GM15510 (cell line): Measurements from ENCODE around the gene ARHGAP33.

ENCODE experiments used
- POLR2A ChIP-seq: IDR thresholded peaks from 3 replicates; pipeline ENCODE4 v1.6.1; 2011; ENCODE audit warnings: borderline replicate concordance; ENCODE audit not compliant: insufficient read length; ENCODE audit errors: extremely low read depth

The ARHGAP33 gene

DNA sequence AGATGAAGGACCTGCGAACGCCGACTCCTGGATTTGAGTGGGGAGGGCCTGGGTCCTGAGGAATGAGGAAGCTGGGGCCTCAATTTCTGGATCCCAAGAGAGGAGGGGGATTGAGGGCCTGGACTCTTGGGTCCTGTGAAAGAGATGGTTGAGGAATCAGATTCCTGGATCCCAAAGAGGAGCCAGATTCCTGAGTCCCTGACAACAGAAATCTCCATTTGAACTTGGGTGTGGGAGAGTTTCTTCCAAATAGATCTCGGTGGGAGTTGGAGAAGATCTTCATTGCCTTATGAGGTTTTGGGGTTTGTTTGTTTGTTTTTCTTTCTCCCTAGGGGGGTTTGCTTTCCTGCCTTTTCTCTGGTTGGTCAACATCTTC, 29.3 kb upstream of the ARHGAP33 start:
- TF ChIP-seq POLR2A = no peak

DNA sequence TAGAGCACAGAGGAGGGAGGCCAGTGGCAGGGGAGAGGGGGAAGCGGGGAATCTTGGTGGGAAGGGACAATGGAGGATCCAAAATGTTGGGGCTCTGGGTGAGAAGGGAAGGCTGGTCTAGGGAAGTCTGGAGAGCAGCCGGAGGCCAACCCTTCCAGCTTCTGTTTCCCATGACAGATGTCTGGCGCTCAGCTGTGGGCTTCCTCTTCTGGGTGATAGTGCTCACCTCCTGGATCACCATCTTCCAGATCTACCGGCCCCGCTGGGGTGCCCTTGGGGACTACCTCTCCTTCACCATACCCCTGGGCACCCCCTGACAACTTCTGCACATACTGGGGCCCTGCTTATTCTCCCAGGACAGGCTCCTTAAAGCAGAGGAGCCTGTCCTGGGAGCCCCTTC, 28.8 kb upstream of the ARHGAP33 start:
- TF ChIP-seq POLR2A = no peak

DNA sequence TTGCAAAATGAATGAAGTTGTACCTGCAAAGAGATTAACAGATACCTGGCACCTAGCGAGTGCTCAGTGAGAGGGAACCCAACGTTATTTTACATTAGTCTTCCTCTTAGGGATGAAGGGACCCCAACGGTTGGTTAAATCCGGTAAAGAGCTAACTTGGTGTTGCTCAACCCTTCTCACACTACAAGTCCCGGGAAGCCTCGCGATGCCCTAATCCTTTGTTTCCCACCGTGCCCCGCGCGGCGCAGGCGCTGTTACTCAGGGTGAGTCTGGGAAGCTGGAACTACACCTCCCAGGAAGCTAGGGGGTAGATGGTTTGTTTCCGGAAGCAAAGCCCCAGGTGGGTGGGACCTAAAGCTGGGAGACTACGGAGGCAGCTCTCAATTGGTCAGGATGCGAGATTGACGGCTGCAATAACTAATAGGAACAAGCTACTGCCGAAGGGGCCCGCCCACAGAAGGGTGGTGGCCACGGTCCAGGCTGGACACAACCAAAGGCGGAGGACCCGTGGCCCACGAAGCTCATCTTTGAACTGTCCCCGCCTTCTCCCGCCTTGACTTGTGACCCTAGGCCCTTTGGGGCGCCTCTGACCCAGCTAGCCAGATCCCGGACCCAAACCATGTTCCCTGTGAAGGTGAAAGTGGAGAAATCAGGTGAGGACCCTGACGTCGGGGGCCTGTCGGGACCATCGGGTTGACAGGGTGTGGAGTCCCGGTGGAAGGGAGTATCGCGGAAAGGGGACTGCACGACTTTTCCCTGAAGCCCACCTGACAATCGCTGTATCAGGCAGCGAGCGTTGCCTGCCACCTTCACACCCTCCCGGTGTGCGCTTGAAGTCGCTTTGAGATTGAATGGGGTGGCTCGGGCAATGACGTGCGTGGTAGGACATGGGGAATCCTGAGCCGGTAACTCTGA, 27.0 kb upstream of the ARHGAP33 start, which contains the start of gene LIN37:
Gene LIN37 (plus strand): TSS at position 471 of the 915 bp plus-strand sequence. CDS start 149 bp downstream, at position 620.
- peak; percentile 66 for TF ChIP-seq POLR2A

DNA sequence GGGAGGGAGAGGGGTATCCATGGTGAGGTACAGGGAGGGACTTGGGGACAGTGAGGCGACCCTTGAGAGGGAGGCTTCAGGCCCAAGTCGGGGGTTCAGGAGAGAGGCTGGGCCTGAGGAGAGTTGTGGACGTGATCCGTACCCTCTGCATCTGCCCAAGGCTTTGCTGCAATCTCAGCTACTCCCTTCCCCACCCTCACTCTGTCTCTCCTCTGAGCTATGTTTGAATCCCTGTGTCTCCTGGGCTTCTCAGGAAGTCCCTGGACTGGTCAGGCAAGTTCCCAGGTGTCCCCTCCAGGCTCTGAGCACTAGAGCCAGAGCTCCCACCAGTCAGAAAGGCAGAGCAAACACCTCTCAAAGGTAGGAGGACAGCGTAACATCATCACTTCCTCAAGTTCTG, 25.2 kb upstream of the ARHGAP33 start:
- TF ChIP-seq POLR2A = no peak

DNA sequence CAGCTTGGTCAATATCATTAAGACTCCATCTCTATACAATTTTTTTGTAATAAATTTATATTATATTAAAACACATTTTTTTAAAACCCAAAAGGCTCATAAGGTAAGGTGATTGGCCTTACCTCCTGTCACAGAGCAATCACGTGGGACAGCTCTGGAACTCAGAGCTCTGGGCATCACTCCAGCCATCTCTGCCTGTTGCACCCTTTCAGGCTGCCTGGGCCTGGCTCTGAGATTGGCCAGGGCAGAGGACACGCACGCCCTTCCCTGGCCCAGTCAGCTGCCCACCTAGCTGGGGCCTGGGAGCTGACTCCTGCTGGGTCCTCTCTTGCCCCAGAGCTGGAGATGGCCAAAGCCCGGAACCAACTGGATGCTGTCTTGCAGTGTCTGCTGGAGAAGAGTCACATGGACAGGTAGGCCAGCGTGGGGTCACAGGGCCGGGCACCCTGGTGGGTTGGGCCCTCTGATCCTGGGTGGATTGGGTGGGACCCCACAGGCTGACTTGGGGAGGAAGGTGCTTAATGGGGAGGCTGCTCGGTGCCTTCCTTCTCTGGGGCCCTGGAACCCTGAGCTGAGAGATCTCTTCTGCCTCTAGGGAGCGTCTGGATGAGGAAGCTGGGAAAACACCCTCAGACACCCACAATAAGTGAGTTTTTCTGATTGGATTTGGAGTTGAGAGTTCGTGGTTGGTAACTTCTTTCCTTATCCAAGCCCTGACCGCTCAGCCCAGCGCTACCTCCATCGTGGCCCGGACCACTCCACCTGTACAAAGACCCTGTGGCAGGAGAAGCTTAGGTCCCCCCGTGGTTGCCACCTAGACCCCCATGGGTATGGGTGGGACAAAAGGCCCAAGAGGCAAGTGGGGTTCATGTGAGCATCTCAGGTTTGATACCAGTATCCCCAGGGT, 23.3 kb upstream of the ARHGAP33 start:
- no peak for TF ChIP-seq POLR2A

DNA sequence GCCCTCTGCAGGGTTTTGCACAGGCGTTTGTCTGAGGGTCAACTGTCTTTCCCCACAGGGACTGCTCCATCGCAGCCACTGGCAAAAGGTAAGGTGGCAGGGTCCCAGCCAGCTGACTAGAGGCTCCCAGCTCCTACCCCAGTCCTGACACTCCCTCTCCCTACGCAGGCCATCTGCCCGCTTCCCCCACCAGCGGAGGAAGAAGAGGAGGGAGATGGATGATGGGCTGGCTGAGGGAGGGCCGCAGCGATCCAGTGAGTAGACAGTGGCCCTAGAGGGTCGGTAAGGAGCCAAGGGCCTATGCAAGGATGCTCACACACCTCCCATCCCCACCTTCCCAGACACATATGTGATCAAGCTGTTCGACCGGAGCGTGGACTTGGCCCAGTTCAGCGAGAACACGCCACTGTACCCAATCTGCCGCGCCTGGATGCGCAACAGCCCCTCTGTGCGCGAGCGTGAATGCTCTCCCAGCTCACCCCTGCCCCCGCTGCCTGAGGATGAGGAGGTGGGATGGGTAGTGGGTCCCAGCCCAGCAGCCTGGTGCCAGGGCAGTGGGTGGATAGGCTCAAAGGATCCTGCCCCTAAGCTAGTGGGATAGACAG, 22.5 kb upstream of the ARHGAP33 start:
- TF ChIP-seq POLR2A = no peak

DNA sequence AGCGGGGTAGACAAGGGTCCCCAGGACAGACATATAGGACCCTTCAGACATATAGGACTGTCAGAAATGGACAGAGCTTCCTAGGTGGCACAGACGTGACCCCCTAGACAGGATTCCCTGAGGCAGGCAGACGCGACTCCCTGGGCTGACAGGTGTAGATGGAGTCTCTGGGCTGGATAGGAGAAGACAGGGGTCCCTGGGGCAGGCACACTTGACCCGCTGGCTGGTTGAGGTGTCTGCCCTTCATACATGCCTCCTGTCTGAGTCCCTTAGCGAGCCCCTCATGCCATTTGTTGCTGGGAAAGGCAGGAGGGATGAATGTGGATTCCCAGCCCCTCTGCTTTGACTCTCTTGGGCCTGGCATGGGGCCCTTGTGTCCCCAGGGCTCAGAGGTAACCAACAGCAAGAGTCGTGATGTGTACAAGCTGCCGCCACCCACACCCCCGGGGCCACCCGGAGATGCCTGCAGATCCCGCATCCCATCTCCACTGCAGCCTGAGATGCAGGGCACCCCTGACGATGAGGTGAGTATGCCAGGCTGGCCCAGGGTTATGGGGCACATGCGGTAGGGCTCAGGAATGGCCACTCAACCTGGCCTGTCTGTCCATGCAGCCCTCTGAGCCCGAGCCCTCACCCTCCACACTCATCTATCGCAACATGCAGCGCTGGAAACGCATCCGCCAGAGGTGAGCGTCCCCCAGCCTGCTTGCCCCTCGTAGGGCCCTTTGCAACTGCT, 21.6 kb upstream of the ARHGAP33 start:
- TF ChIP-seq POLR2A = no peak

DNA sequence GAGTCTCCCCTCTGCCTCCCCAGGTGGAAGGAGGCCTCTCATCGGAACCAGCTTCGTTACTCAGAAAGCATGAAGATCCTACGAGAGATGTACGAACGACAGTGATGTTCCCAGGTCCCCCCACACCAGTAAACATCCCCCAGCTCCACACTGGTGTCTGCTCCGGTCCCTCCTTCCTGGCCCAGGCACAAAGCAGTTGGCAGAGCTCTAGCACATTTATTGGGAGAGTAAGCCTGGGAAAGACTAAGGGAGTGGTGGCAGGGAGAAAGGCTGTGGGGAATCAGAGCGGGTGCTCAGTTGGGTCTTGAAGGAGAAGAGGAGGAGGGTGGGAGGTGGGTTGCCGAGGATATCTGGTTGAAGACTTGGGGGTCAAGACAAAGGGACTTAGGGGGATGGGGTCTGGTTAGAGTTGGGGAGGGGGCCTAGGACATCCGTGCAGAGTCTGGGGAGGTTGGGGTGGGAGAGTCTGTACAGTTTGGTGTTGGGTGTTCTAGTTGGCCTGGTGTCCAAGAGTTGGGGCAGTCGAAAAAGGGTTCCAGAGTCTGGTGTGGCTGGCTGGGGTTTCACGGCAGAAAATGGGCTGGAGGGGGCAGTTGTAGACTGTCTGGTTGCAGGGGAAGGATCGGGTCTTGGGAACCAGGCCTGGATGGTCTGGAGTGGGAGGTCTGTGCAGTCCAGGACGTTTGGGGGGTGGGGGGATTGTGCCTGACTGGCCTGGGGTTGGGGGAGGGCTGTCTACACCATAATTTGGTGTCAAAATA, 20.8 kb upstream of the ARHGAP33 start:
- TF ChIP-seq POLR2A = no peak

DNA sequence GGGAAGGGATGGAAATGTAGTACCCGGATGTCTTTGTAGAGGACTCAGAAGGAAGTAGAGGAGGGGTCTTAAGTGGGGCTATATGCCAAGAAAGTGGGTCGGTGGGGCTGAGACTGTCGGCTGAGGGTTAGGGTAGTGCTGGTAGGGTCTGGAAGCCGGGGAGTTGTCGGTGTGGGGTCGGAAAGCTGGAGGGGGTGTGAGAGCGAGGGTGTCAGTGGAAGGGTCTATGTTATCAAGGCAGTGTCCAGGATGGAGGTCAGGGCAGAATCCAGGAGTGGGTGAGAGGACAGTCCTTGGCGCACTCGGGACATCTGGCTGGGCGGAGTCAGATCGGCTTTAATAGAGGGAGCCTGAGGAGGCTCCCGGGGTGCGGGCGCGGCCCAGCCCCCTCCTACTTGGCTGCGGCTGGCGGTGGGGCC, 20.2 kb upstream of the ARHGAP33 start:
- TF ChIP-seq POLR2A = no peak

DNA sequence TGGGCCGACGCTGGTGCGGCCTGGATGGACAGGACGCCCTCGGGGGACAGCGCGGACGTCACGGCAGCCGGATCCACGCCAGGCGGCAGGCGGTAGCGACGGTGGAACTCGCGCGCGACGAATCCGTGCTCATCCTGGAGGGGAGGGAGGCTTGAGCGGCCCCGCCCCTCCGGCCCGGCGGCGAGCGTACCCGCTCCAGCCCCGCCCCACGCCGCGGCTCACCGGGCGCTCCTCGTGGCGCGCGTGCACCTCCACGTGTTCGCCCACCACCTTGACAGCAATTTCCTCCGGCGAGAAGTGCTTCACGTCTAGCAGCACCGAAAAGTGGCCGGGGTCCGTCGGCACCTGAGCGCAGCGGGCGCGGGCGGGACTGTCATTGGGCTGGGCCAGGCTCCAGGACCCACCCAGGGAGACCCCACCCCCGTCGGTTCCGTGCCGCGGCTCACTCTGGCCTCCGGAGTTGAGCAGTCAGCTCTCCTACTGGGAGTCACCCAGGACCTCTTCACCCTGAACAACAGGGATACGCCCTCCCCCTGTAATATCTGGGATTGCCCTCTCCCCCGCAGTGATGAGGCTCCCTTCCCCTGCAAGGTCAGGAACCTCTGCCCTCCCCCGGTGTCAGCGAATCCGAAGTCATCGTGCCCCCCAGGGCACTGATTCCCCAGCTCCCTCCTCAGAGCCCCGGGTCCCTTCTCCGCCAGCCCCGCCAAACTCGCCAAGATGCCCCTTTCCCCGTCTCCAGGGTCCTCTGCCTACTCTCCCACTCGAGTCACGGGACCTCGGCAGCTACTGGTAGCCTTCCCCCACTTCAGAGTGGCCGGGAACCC, 19.6 kb upstream of the ARHGAP33 start:
- TF ChIP-seq POLR2A = no peak

DNA sequence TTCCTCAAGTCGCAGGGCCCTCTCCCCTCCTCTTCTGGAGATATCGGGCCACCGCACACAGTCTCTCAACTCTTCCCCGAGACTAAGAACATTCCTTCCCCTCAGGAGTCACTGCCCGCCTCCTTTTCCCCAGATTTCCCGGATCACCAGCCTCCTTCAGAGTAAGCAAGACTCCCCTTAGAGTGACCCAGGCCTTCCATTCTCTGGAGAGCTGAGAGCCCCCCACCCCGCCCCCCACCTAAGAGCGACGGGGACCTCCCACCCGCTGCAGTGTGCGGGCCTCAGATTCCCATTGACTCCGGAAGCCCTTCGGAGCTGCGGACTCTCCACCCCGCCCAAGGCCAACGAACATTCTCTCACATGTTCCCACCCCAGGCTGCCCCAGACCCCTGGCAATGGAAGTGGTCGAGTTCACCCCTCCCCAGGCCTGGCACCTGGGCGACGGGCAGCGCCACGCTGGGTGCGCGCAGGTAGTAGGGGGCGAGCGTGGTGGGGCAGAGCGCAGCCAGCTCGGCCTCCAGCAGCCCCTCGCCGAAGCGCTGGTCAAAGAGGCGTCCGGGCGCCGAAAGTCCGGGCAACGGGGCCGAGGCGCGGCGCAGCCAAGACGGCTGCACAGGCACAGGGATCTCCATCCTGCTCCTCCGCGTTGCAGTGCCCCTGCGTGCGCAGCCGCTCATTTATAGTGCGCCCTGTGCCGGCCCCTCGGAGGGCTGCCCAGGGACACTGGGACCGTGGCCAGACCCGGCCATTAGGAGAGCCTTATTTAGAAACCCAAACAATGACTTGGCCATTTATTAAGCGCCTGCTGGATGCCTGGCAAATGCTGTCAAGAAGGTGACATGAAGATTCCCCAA, 18.8 kb upstream of the ARHGAP33 start, which contains the start of gene HSPB6:
Gene HSPB6 (minus strand): TSS at position 653 of the 854 bp plus-strand sequence. CDS start 21 bp downstream, at position 632.
- no peak for TF ChIP-seq POLR2A
